Mesendoderm (in vitro differentiated cells): ENCODE results near the gene TTYH3.
A peak's percentile ranks its signal among the peaks of the same experiment; 100 is the strongest.

Experiments used
- DNase-seq: peaks from one replicate; pipeline ENCODE4 v3.0.0; 2013
- H2AK5ac ChIP-seq: 2 replicates; pipeline ENCODE4 v1.6.1; 2013; ENCODE audit warnings: low read length, inconsistent platforms
- H2BK120ac ChIP-seq: 2 replicates; pipeline ENCODE4 v1.6.1; 2013; ENCODE audit warnings: low read depth, mild to moderate bottlenecking, low read length, moderate library complexity, mixed read lengths
- H2BK15ac ChIP-seq: replicated peaks from 2 replicates; pipeline ENCODE4 v1.6.1; 2013; ENCODE audit warnings: low read depth, mild to moderate bottlenecking, moderate library complexity
- H2BK5ac ChIP-seq: 2 replicates; pipeline ENCODE4 v1.6.1; 2013; ENCODE audit warnings: low read length, inconsistent platforms
- H3K18ac ChIP-seq: 2 replicates; pipeline ENCODE4 v1.6.1; 2013; ENCODE audit warnings: mild to moderate bottlenecking, low read length, mixed read lengths
- H3K23ac ChIP-seq: one replicate; pipeline ENCODE4 v1.6.1; 2013; ENCODE audit warnings: low read length
- H3K27ac ChIP-seq: 2 replicates; pipeline ENCODE4 v1.5.1; 2013; ENCODE audit warnings: low read depth, mild to moderate bottlenecking, inconsistent platforms, low read length, moderate library complexity
- H3K27me3 ChIP-seq: 2 replicates; pipeline ENCODE4 v1.6.1; 2013; ENCODE audit warnings: low read length, control low read depth, mild to moderate bottlenecking, inconsistent platforms; ENCODE audit not compliant: insufficient read depth, poor library complexity
- H3K36me3 ChIP-seq: 2 replicates; pipeline ENCODE4 v1.6.1; 2013; ENCODE audit warnings: low read length, inconsistent platforms; ENCODE audit not compliant: control insufficient read depth, insufficient read depth
- H3K4ac ChIP-seq: one replicate; pipeline ENCODE4 v1.6.1; 2013; ENCODE audit warnings: low read depth, mild to moderate bottlenecking, low read length, moderate library complexity
- H3K4me1 ChIP-seq: 2 replicates; pipeline ENCODE4 v1.6.1; 2013; ENCODE audit warnings: low read depth, low read length, inconsistent platforms; ENCODE audit not compliant: control insufficient read depth
- H3K4me2 ChIP-seq: 2 replicates; pipeline ENCODE4 v1.6.1; 2013; ENCODE audit warnings: low read length
- H3K4me3 ChIP-seq: 2 replicates; pipeline ENCODE4 v1.5.1; 2013; ENCODE audit warnings: mild to moderate bottlenecking, low read length
- H3K56ac ChIP-seq: one replicate; pipeline ENCODE4 v1.6.1; 2013; ENCODE audit warnings: low read length
- H3K79me1 ChIP-seq: 2 replicates; pipeline ENCODE4 v1.6.1; 2013; ENCODE audit warnings: low read length, inconsistent platforms
- H3K79me2 ChIP-seq: 2 replicates; pipeline ENCODE4 v1.6.1; 2013; ENCODE audit warnings: mild to moderate bottlenecking, low read length; ENCODE audit not compliant: control insufficient read depth, insufficient read depth
- H3K9ac ChIP-seq: 2 replicates; pipeline ENCODE4 v1.6.1; 2013; ENCODE audit warnings: low read length, inconsistent platforms
- H4K5ac ChIP-seq: one replicate; pipeline ENCODE4 v1.6.1; 2013; ENCODE audit warnings: low read length
- H4K8ac ChIP-seq: one replicate; pipeline ENCODE4 v1.6.1; 2013; ENCODE audit warnings: low read depth, mild to moderate bottlenecking, control low read depth, low read length, moderate library complexity
- WGBS: extraction: QIAGEN DNeasy Blood & Tissue Kit; methylation state at CpG from one replicate; pipeline ENCODE4 v1.1.7; 2013; ENCODE audit warnings: low lambda C conversion rate, missing lambda C conversion rate; ENCODE audit not compliant: insufficient coverage; ENCODE audit errors: extremely low coverage; 5-methylcytosine and 5-hydroxymethylcytosine counted together

The TTYH3 gene

GRCh38 chr7:2624293-2624886 is 7.4 kb upstream of the TTYH3 start:
- H2BK120ac ChIP-seq = no peak overlapping the region
- no peak overlapping the region for H3K23ac ChIP-seq
- H3K27me3 ChIP-seq = no peaks in the 10 kb centered on the region
- WGBS = no CpG with 5 or more reads among the region's 18 CpGs
- no peak overlapping the region for H3K9ac ChIP-seq
- H3K4me1 ChIP-seq = peaks cover 6% of the 10 kb centered on the region
- H3K56ac ChIP-seq = no peak overlapping the region
- H3K4me3 ChIP-seq = no peak overlapping the region
- no peaks in the 10 kb centered on the region for H3K79me1 ChIP-seq
- H3K18ac ChIP-seq = no peak overlapping the region
- H2BK5ac ChIP-seq = no peak overlapping the region
- no peak overlapping the region for H3K4ac ChIP-seq
- no peak overlapping the region for H3K27ac ChIP-seq
- no peak overlapping the region for H4K8ac ChIP-seq
- no peak overlapping the region for H2AK5ac ChIP-seq
- no peak overlapping the region for H2BK15ac ChIP-seq
- H4K5ac ChIP-seq = no peak overlapping the region
- H3K36me3 ChIP-seq = no peaks in the 10 kb centered on the region
- no peaks in the 10 kb centered on the region for H3K79me2 ChIP-seq
- no peak overlapping the region for H3K4me2 ChIP-seq
- no peak for DNase-seq

- no peak overlapping the region for H3K23ac ChIP-seq
- no peak overlapping the region for H3K27ac ChIP-seq
- H3K4me2 ChIP-seq = no peak overlapping the region
- no peak overlapping the region for H3K56ac ChIP-seq
- no peak overlapping the region for H3K9ac ChIP-seq
- no CpG with 5 or more reads among the region's 20 CpGs for WGBS
- H4K8ac ChIP-seq = no peak overlapping the region
- peaks cover 8% of the 10 kb centered on the region for H3K4me1 ChIP-seq
- H3K4ac ChIP-seq = no peak overlapping the region
- no peak overlapping the region for H2AK5ac ChIP-seq
- no peak overlapping the region for H2BK15ac ChIP-seq
- no peaks in the 10 kb centered on the region for H3K79me1 ChIP-seq
- peak; percentile 38 for DNase-seq
- H3K79me2 ChIP-seq = no peaks in the 10 kb centered on the region
- H2BK120ac ChIP-seq = no peak overlapping the region
- H3K27me3 ChIP-seq = no peaks in the 10 kb centered on the region
- H3K36me3 ChIP-seq = no peaks in the 10 kb centered on the region
- H4K5ac ChIP-seq = no peak overlapping the region
- H3K18ac ChIP-seq = no peak overlapping the region
- no peak overlapping the region for H3K4me3 ChIP-seq
- no peak overlapping the region for H2BK5ac ChIP-seq
Measured at GRCh38 chr7:2626498-2627117, 5.2 kb upstream of the TTYH3 start.

GRCh38 chr7:2627258-2628129 is 4.3 kb upstream of the TTYH3 start:
- WGBS = 100% methylated on average over 1 of the region's 9 CpGs

DNA sequence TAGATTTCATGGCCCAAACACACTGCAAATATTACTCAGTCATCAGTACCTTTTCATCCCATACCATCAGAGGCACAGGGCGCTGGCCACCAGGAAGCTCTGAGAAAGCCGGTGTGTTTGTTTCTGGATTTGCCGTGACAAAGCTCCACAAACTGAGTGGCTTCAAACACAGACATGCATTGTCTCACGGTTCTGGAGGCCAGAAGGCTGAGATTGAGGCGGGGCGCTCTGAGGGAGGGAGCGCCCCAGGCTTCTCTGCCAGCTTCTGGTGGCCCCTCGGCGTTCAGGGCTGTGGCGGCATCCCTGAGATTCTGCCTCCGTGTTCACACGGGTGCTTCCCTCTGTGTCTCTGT is 3.7 kb upstream of the TTYH3 start:
- H3K36me3 ChIP-seq = no peaks in the 10 kb centered on the region
- no peak overlapping the region for H3K9ac ChIP-seq
- no peak overlapping the region for H3K4ac ChIP-seq
- H3K4me1 ChIP-seq = peaks cover 2% of the 10 kb centered on the region
- no peak overlapping the region for H2BK5ac ChIP-seq
- H3K4me2 ChIP-seq = no peak overlapping the region
- no CpG with 5 or more reads among the region's 12 CpGs for WGBS
- no peak overlapping the region for H3K23ac ChIP-seq
- H4K8ac ChIP-seq = no peak overlapping the region
- no peak overlapping the region for H3K18ac ChIP-seq
- H2AK5ac ChIP-seq = no peak overlapping the region
- H4K5ac ChIP-seq = no peak overlapping the region
- H3K27me3 ChIP-seq = no peaks in the 10 kb centered on the region
- peaks cover 12% of the 10 kb centered on the region for H3K79me2 ChIP-seq
- H3K79me1 ChIP-seq = peaks cover 2% of the 10 kb centered on the region
- DNase-seq = no peak
- H2BK120ac ChIP-seq = no peak overlapping the region
- no peak overlapping the region for H3K27ac ChIP-seq
- peak overlapping the region; percentile 25 for H3K56ac ChIP-seq
- H3K4me3 ChIP-seq = no peak overlapping the region
- no peak overlapping the region for H2BK15ac ChIP-seq

More at GRCh38 chr7:2627258-2628129, 4.3 kb upstream of the TTYH3 start:
- Histone ChIP-seq H3K4me1 (peaks cover 2% of the 10 kb centered on the region), H2BK15ac (no peak overlapping the region), H4K8ac (no peak overlapping the region), H2AK5ac (no peak overlapping the region), H3K27ac (no peak overlapping the region), H3K36me3 (no peaks in the 10 kb centered on the region), H3K27me3 (no peaks in the 10 kb centered on the region), H3K4me2 (no peak overlapping the region), H3K4me3 (no peak overlapping the region), H3K18ac (no peak overlapping the region), H3K23ac (no peak overlapping the region), H2BK5ac (no peak overlapping the region), H3K4ac (no peak overlapping the region), H3K56ac (no peak overlapping the region), H3K9ac (no peak overlapping the region), H2BK120ac (no peak overlapping the region), H4K5ac (no peak overlapping the region), H3K79me1 (no peaks in the 10 kb centered on the region), H3K79me2 (peaks cover 6% of the 10 kb centered on the region)
- DNase-seq = no peak

GRCh38 chr7:2628891-2629290 is 2.9 kb upstream of the TTYH3 start:
- Histone ChIP-seq H3K4ac (no peak overlapping the region), H2AK5ac (no peak overlapping the region), H3K23ac (no peak overlapping the region), H4K5ac (no peak overlapping the region), H3K56ac (no peak overlapping the region), H3K36me3 (no peaks in the 10 kb centered on the region), H3K18ac (no peak overlapping the region), H3K79me1 (peaks cover 2% of the 10 kb centered on the region), H2BK5ac (no peak overlapping the region), H3K4me2 (no peak overlapping the region), H3K27ac (no peak overlapping the region), H2BK120ac (no peak overlapping the region), H3K79me2 (peaks cover 20% of the 10 kb centered on the region), H3K27me3 (no peaks in the 10 kb centered on the region), H2BK15ac (no peak overlapping the region), H4K8ac (no peak overlapping the region), H3K4me3 (no peak overlapping the region), H3K4me1 (peaks cover 2% of the 10 kb centered on the region), H3K9ac (no peak overlapping the region)
- no peak for DNase-seq
- WGBS = no CpG with 5 or more reads among the region's 7 CpGs
